Esophagus (tissue), 2 donors: ENCODE data around the gene CNOT4. TPM values are rescaled to one million over a fixed set of nuclear protein-coding genes. Genes with fewer than 3 reads are reported as not detected.
"Not testable (repeated sequence)": the region's sequence is repeated elsewhere in the genome, so short reads cannot be mapped to it uniquely, and the experiment has no call there.

Experiments used
- H3K27ac ChIP-seq, 2 donors: one replicate each; pipeline ENCODE4 v1.5.1; 2013; ENCODE audit warnings: low read depth in 2 of 2, mild to moderate bottlenecking in 2 of 2, inconsistent platforms in 1 of 2, low read length in 1 of 2, moderate library complexity in 1 of 2
- H3K27me3 ChIP-seq, 2 donors: one replicate each; pipeline ENCODE4 v1.6.1; 2013; ENCODE audit warnings: low read length in 2 of 2, control low read depth in 1 of 2, mild to moderate bottlenecking in 1 of 2; ENCODE audit not compliant: insufficient read depth in 2 of 2, control insufficient read depth in 1 of 2
- H3K36me3 ChIP-seq, 2 donors: one replicate each; pipeline ENCODE4 v1.6.1; 2013; ENCODE audit warnings: low read length in 1 of 2; ENCODE audit not compliant: control insufficient read depth in 2 of 2, insufficient read depth in 2 of 2
- H3K4me1 ChIP-seq, 2 donors: one replicate each; pipeline ENCODE4 v1.6.1; 2013; ENCODE audit warnings: low read length in 1 of 2; ENCODE audit not compliant: control insufficient read depth in 2 of 2, insufficient read depth in 2 of 2
- H3K4me3 ChIP-seq, 2 donors: one replicate each; pipeline ENCODE4 v1.5.1; 2013; ENCODE audit warnings: low read length in 2 of 2, mild to moderate bottlenecking in 2 of 2, low read depth in 1 of 2, moderate library complexity in 1 of 2
- H3K9me3 ChIP-seq, 2 donors: one replicate each; pipeline ENCODE4 v1.6.1; 2013; ENCODE audit warnings: mild to moderate bottlenecking in 2 of 2, low read depth in 1 of 2, low read length in 1 of 2, moderate library complexity in 1 of 2; ENCODE audit not compliant: control insufficient read depth in 2 of 2, insufficient read depth in 1 of 2
- WGBS, 2 donors: extraction: QIAGEN DNeasy Blood & Tissue Kit; methylation state at CpG; one replicate each; pipeline ENCODE4 v1.1.7; 2013; 5-methylcytosine and 5-hydroxymethylcytosine counted together
- polyA plus RNA-seq, 2 donors: library from polyadenylated mRNA; stranded (reverse); fragments of 200-250 nt; gene quantifications; one replicate each; pipeline ENCODE4 v1.2.3, GENCODE V29; 2013
- donor health status: healthy with polysubstance abuse.
- donor health status: Bipolar disorder and iron deficiency.

The CNOT4 gene
- polyA plus RNA-seq, 2 donors = 5.2 to 6.9 TPM

GRCh38 chr7:135445690-135446089 lies 64.2 kb downstream of the CNOT4 start:
- H3K36me3 ChIP-seq = no peaks in the 10 kb centered on the region
- H3K27ac ChIP-seq = no peak overlapping the region
- H3K27me3 ChIP-seq = no peaks in the 10 kb centered on the region
- no peaks in the 10 kb centered on the region for H3K4me1 ChIP-seq
- H3K9me3 ChIP-seq = no peaks in the 10 kb centered on the region
- H3K4me3 ChIP-seq = no peak overlapping the region

- not testable (repeated sequence) for H3K27ac ChIP-seq, H3K4me1 ChIP-seq, H3K27me3 ChIP-seq, H3K9me3 ChIP-seq, H3K4me3 ChIP-seq, H3K36me3 ChIP-seq
- 87 to 94% methylated on average over 2 of the region's 2 CpGs for WGBS, 2 donors
Observed at GRCh38 chr7:135445266-135445665, 64.6 kb downstream of the CNOT4 start.

GRCh38 chr7:135441791-135442190 lies 68.1 kb downstream of the CNOT4 start:
- no peaks in the 10 kb centered on the region for H3K27me3 ChIP-seq
- peaks cover 0 to 3% of the 10 kb centered on the region in 2 donors for H3K36me3 ChIP-seq
- H3K4me3 ChIP-seq = no peak overlapping the region
- no peaks in the 10 kb centered on the region for H3K9me3 ChIP-seq
- no peak overlapping the region for H3K27ac ChIP-seq
- H3K4me1 ChIP-seq = no peaks in the 10 kb centered on the region

- H3K27ac ChIP-seq = no peak overlapping the region
- H3K4me1 ChIP-seq = no peaks in the 10 kb centered on the region
- H3K27me3 ChIP-seq = no peaks in the 10 kb centered on the region
- 90 to 95% methylated on average over 4 of the region's 4 CpGs for WGBS, 2 donors
- H3K4me3 ChIP-seq = no peak overlapping the region
- H3K36me3 ChIP-seq = peaks cover 0 to 6% of the 10 kb centered on the region in 2 donors
- H3K9me3 ChIP-seq = no peaks in the 10 kb centered on the region
Observed at GRCh38 chr7:135434047-135434446, 75.9 kb downstream of the CNOT4 start.

- Histone ChIP-seq H3K27me3 (no peaks in the 10 kb centered on the region), H3K36me3 (peaks cover 0 to 3% of the 10 kb centered on the region in 2 donors), H3K4me1 (no peaks in the 10 kb centered on the region), H3K9me3 (no peaks in the 10 kb centered on the region), H3K4me3 (no peak overlapping the region), H3K27ac (no peak overlapping the region)
- WGBS, 2 donors = 91 to 100% methylated on average over 1 of the region's 1 CpG
Observed at GRCh38 chr7:135430626-135431025, 79.3 kb downstream of the CNOT4 start.

GRCh38 chr7:135428879-135429278 lies 81.0 kb downstream of the CNOT4 start:
- no peak overlapping the region for H3K4me3 ChIP-seq
- 52 to 58% methylated on average over 1 of the region's 1 CpG for WGBS, 2 donors
- no peaks in the 10 kb centered on the region for H3K36me3 ChIP-seq
- H3K27me3 ChIP-seq = no peaks in the 10 kb centered on the region
- H3K4me1 ChIP-seq = no peaks in the 10 kb centered on the region
- H3K27ac ChIP-seq = no peak overlapping the region
- H3K9me3 ChIP-seq = no peaks in the 10 kb centered on the region

- Histone ChIP-seq H3K4me1 (no peaks in the 10 kb centered on the region), H3K36me3 (no peaks in the 10 kb centered on the region), H3K4me3 (no peak overlapping the region), H3K9me3 (no peaks in the 10 kb centered on the region), H3K27ac (no peak overlapping the region), H3K27me3 (no peaks in the 10 kb centered on the region)
Observed at GRCh38 chr7:135428011-135428410, 81.9 kb downstream of the CNOT4 start.

GRCh38 chr7:135427166-135427565 lies 82.7 kb downstream of the CNOT4 start:
- H3K27ac ChIP-seq = no peak overlapping the region
- H3K36me3 ChIP-seq = no peaks in the 10 kb centered on the region
- H3K4me3 ChIP-seq = no peak overlapping the region
- no peaks in the 10 kb centered on the region for H3K9me3 ChIP-seq
- H3K4me1 ChIP-seq = no peaks in the 10 kb centered on the region
- no peaks in the 10 kb centered on the region for H3K27me3 ChIP-seq

GRCh38 chr7:135425036-135425435 lies 84.9 kb downstream of the CNOT4 start:
- Histone ChIP-seq H3K4me3 (no peak overlapping the region), H3K9me3 (no peaks in the 10 kb centered on the region), H3K27ac (no peak overlapping the region), H3K4me1 (no peaks in the 10 kb centered on the region), H3K36me3 (no peaks in the 10 kb centered on the region), H3K27me3 (no peaks in the 10 kb centered on the region)
- WGBS, 2 donors = 93% methylated on average over 2 of the region's 2 CpGs

- Histone ChIP-seq H3K4me3 (no peak overlapping the region), H3K9me3 (no peaks in the 10 kb centered on the region), H3K27ac (no peak overlapping the region), H3K4me1 (no peaks in the 10 kb centered on the region), H3K36me3 (peaks cover 2 to 5% of the 10 kb centered on the region in 2 donors), H3K27me3 (no peaks in the 10 kb centered on the region)
- 87 to 91% methylated on average over 4 of the region's 4 CpGs for WGBS, 2 donors
Observed at GRCh38 chr7:135420786-135421185, 89.1 kb downstream of the CNOT4 start.
